Measurements from ENCODE around the gene PGBD1. TPM values are rescaled to one million over a fixed set of nuclear protein-coding genes. Genes with fewer than 3 reads are reported as not detected.

The PGBD1 gene
- total and polyA plus RNA-seq, 2 of the 13 experiments (the other 11 are each of a cell fraction or from before 2014, with no cell fraction given): 3.6 to 6.9 TPM

DNA sequence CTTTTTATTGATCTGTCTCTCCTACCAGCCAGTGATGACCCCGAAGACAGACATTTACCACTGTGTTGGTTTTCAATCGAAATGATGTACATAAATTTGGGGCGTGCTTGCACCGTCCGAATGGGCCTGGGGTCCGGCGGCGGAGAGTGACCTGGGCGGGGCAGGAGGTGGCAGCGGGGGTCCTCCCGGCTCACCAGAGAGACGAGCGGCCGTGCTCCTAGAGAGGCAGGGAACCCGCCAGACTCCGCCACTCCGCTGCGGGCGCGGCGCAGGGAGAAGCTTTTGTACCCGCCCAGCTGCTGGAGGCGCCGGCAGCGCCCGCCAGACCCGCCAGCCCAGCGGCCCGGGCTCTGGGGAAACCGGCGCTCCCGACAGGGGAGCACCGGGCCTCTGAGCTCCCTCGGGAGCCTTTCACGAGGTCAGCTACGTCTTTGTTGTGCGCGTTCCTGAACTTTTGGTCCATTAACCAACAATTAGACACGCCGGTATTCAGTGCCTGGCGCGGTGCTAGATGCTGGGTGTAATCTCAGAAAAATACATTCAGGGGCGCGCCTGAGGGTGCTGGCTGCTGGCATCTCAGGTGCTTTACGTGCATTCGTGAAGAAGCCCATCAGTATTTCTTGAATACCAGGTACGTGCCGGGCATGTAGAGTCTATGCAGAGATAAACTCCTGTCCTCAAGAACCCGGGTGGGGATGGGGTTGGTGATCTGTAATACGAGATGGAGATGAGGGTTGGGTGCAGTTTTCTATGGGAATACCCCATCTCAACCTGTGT, at the start of gene PGBD1 (continued):
- TF ChIP-seq SMAD9 (CRISPR knock-in tag; IDR thresholded peaks at IDR 0.05): 0 out of 2 replicates have a peak, but pooled peaks have one; percentile 40
- TF ChIP-seq, protein P1, sequence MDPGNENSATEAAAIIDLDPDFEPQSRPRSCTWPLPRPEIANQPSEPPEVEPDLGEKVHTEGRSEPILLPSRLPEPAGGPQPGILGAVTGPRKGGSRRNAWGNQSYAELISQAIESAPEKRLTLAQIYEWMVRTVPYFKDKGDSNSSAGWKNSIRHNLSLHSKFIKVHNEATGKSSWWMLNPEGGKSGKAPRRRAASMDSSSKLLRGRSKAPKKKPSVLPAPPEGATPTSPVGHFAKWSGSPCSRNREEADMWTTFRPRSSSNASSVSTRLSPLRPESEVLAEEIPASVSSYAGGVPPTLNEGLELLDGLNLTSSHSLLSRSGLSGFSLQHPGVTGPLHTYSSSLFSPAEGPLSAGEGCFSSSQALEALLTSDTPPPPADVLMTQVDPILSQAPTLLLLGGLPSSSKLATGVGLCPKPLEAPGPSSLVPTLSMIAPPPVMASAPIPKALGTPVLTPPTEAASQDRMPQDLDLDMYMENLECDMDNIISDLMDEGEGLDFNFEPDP (CRISPR knock-in tag; conservative IDR thresholded peaks at IDR 0.05): no peak
- no peak for TF ChIP-seq MLLT10 (CRISPR knock-in tag; IDR thresholded peaks at IDR 0.05)
- TF ChIP-seq, protein P2, sequence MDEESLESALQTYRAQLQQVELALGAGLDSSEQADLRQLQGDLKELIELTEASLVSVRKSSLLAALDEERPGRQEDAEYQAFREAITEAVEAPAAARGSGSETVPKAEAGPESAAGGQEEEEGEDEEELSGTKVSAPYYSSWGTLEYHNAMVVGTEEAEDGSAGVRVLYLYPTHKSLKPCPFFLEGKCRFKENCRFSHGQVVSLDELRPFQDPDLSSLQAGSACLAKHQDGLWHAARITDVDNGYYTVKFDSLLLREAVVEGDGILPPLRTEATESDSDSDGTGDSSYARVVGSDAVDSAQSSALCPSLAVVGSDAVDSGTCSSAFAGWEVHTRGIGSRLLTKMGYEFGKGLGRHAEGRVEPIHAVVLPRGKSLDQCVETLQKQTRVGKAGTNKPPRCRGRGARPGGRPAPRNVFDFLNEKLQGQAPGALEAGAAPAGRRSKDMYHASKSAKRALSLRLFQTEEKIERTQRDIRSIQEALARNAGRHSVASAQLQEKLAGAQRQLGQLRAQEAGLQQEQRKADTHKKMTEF (CRISPR knock-in tag; IDR thresholded peaks at IDR 0.05): peak; percentile 88
- TF ChIP-seq ZMYM4 (CRISPR knock-in tag; IDR thresholded peaks at IDR 0.05): peak; percentile 78
- TF ChIP-seq, protein P3, sequence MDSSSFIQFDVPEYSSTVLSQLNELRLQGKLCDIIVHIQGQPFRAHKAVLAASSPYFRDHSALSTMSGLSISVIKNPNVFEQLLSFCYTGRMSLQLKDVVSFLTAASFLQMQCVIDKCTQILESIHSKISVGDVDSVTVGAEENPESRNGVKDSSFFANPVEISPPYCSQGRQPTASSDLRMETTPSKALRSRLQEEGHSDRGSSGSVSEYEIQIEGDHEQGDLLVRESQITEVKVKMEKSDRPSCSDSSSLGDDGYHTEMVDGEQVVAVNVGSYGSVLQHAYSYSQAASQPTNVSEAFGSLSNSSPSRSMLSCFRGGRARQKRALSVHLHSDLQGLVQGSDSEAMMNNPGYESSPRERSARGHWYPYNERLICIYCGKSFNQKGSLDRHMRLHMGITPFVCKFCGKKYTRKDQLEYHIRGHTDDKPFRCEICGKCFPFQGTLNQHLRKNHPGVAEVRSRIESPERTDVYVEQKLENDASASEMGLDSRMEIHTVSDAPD (CRISPR knock-in tag; IDR thresholded peaks at IDR 0.05): no peak
- TF ChIP-seq, protein P4, sequence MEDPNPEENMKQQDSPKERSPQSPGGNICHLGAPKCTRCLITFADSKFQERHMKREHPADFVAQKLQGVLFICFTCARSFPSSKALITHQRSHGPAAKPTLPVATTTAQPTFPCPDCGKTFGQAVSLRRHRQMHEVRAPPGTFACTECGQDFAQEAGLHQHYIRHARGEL (CRISPR knock-in tag; IDR thresholded peaks at IDR 0.05): no peak
- no peak for TF ChIP-seq KDM6A (CRISPR knock-in tag; IDR thresholded peaks at IDR 0.05; ENCODE audit: low read depth)
- TF ChIP-seq ZIK1 (CRISPR knock-in tag; IDR thresholded peaks at IDR 0.05; ENCODE audit: borderline replicate concordance, low read depth): no peak
- peak; percentile 80 for TF ChIP-seq SALL1 (CRISPR knock-in tag; IDR thresholded peaks at IDR 0.05)
- TF ChIP-seq RAD21 (CRISPR knock-in tag; IDR thresholded peaks at IDR 0.05): peak; percentile 76
- TF ChIP-seq TBL1XR1 (IDR thresholded peaks at IDR 0.05; ENCODE audit: borderline replicate concordance, low read length, partially characterized antibody): no peak
- TF ChIP-seq, protein P5, sequence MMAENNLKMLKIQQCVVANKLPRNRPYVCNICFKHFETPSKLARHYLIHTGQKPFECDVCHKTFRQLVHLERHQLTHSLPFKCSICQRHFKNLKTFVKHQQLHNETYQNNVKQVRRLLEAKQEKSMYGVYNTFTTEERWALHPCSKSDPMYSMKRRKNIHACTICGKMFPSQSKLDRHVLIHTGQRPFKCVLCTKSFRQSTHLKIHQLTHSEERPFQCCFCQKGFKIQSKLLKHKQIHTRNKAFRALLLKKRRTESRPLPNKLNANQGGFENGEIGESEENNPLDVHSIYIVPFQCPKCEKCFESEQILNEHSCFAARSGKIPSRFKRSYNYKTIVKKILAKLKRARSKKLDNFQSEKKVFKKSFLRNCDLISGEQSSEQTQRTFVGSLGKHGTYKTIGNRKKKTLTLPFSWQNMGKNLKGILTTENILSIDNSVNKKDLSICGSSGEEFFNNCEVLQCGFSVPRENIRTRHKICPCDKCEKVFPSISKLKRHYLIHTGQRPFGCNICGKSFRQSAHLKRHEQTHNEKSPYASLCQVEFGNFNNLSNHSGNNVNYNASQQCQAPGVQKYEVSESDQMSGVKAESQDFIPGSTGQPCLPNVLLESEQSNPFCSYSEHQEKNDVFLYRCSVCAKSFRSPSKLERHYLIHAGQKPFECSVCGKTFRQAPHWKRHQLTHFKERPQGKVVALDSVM (CRISPR knock-in tag; IDR thresholded peaks at IDR 0.05): no peak
- peak; percentile 97; the same call in 1 of the 2 replicates for TF ChIP-seq KDM2A (CRISPR knock-in tag; IDR thresholded peaks at IDR 0.05; ENCODE audit: borderline replicate concordance, low read depth)
- 0 out of 2 replicates have a peak, but pooled peaks have one; percentile 68 for TF ChIP-seq ZZZ3 (CRISPR knock-in tag; IDR thresholded peaks at IDR 0.05; ENCODE audit: borderline replicate concordance)
- TF ChIP-seq NONO (IDR thresholded peaks at IDR 0.05): no peak
- TF ChIP-seq NONO (CRISPR knock-in tag; conservative IDR thresholded peaks at IDR 0.05): peak; percentile 80
- TF ChIP-seq ZNF678 (CRISPR knock-in tag; IDR thresholded peaks at IDR 0.05): no peak
- no peak for TF ChIP-seq TOE1 (CRISPR knock-in tag; IDR thresholded peaks at IDR 0.05)
- no peak for TF ChIP-seq MAFK (conservative IDR thresholded peaks at IDR 0.05 in 1 of 2, IDR thresholded peaks at IDR 0.05 in 1 of 2; ENCODE audit: low read length in 2 of 2)
- no peak for TF ChIP-seq IRX3 (CRISPR knock-in tag; IDR thresholded peaks at IDR 0.05; ENCODE audit: borderline replicate concordance, low read depth)
- TF ChIP-seq RCOR2 (CRISPR knock-in tag; IDR thresholded peaks at IDR 0.05): no peak
- peak; percentile 75; the same call in 1 of the 2 replicates for TF ChIP-seq ZNF768 (CRISPR knock-in tag; IDR thresholded peaks at IDR 0.05)
- peak; percentile 83; the same call in 1 of the 2 replicates for TF ChIP-seq ZSCAN20 (CRISPR knock-in tag; IDR thresholded peaks at IDR 0.05; ENCODE audit: borderline replicate concordance)

Data from HepG2 (cell line).